GM06990 (cell line): Measurements from ENCODE around the gene SINHCAF.

Experiments used
- DNase-seq: peaks from one replicate; pipeline ENCODE4 v3.0.0-alpha.2; 2011; ENCODE audit not compliant: insufficient read length; ENCODE audit errors: extremely low read depth
- H3K27me3 ChIP-seq: replicated peaks from 2 replicates; pipeline ENCODE4 v1.6.0; 2011; ENCODE audit warnings: low read length; ENCODE audit not compliant: control insufficient read depth, insufficient read depth
- H3K36me3 ChIP-seq: 2 replicates; pipeline ENCODE4 v1.5.1; 2011; ENCODE audit warnings: low read length; ENCODE audit not compliant: control insufficient read depth, insufficient read depth
- H3K4me3 ChIP-seq: replicated peaks from 2 replicates; pipeline ENCODE4 v1.5.1; 2011; ENCODE audit warnings: low read depth, mild to moderate bottlenecking, control low read depth, low read length
- CTCF ChIP-seq: IDR thresholded peaks from 2 replicates; pipeline ENCODE4 v1.5.1; 2011; ENCODE audit warnings: low read length, control low read depth, mild to moderate bottlenecking, inconsistent platforms; ENCODE audit not compliant: insufficient read depth, poor library complexity, severe bottlenecking

Gene SINHCAF

GRCh38 chr12:31288381-31288780 lies 37.6 kb downstream of the SINHCAF start:
- Histone ChIP-seq H3K27me3 (no peaks in the 10 kb centered on the region), H3K36me3 (peaks cover 10% of the 10 kb centered on the region), H3K4me3 (no peak overlapping the region)
- DNase-seq = no peak
- TF ChIP-seq CTCF = no peak

- no peak for TF ChIP-seq CTCF
- Histone ChIP-seq H3K27me3 (no peaks in the 10 kb centered on the region), H3K4me3 (no peak overlapping the region), H3K36me3 (peaks cover 6% of the 10 kb centered on the region)
- no peak for DNase-seq
These were observed 45.8 kb downstream of the SINHCAF start for GRCh38 chr12:31280183-31280582.

GRCh38 chr12:31279390-31279924 lies 46.5 kb downstream of the SINHCAF start:
- TF ChIP-seq CTCF = no peak
- Histone ChIP-seq H3K36me3 (peaks cover 6% of the 10 kb centered on the region), H3K4me3 (no peak overlapping the region), H3K27me3 (no peaks in the 10 kb centered on the region)
- DNase-seq = no peak

GRCh38 chr12:31278832-31279231 lies 47.1 kb downstream of the SINHCAF start:
- DNase-seq = no peak
- H3K36me3 ChIP-seq = peaks cover 6% of the 10 kb centered on the region
- no peaks in the 10 kb centered on the region for H3K27me3 ChIP-seq
- no peak for TF ChIP-seq CTCF
- no peak overlapping the region for H3K4me3 ChIP-seq

DNA sequence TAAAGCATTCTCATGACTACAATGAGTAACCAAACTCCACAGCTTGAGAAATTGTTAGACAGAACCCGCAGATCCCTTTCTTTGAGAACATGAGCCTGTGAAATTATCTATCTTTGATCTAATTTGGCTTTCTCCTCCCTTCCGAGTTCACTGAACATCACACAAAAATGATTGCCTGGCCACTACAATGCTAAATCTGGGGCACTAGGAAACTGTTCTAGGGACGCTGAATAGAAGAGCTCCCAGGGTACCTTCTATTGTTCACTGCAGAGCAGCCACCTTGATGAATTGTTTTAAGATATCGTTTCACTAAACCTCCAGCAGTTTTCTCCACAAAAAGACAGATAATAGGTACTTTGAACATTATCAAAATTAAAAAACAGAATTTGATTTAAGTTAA lies 47.5 kb downstream of the SINHCAF start:
- no peak for TF ChIP-seq CTCF
- peaks cover 4% of the 10 kb centered on the region for H3K36me3 ChIP-seq
- no peak overlapping the region for H3K4me3 ChIP-seq
- H3K27me3 ChIP-seq = no peaks in the 10 kb centered on the region
- no peak for DNase-seq

GRCh38 chr12:31277081-31277480 lies 48.9 kb downstream of the SINHCAF start:
- no peak overlapping the region for H3K4me3 ChIP-seq
- no peak for TF ChIP-seq CTCF
- no peak for DNase-seq
- peaks cover 4% of the 10 kb centered on the region for H3K36me3 ChIP-seq
- H3K27me3 ChIP-seq = no peaks in the 10 kb centered on the region
